GM12875 (cell line): ENCODE measurements around the gene TNNI3.

Experiments
- H3K4me3 ChIP-seq: one replicate; pipeline ENCODE4 v1.5.1; 2011; ENCODE audit warnings: low read depth, low read length, control low read depth
- CTCF ChIP-seq: IDR thresholded peaks from 2 replicates; pipeline ENCODE4 v1.5.1; 2011; ENCODE audit warnings: low read depth, mild to moderate bottlenecking, control low read depth, inconsistent platforms, low read length, moderate library complexity, borderline replicate concordance; ENCODE audit not compliant: insufficient read depth

TNNI3 gene

GRCh38 chr19:55153652-55154264, 3.8 kb downstream of the TNNI3 start:
- no peak overlapping the region for H3K4me3 ChIP-seq
- no peak for TF ChIP-seq CTCF

DNA sequence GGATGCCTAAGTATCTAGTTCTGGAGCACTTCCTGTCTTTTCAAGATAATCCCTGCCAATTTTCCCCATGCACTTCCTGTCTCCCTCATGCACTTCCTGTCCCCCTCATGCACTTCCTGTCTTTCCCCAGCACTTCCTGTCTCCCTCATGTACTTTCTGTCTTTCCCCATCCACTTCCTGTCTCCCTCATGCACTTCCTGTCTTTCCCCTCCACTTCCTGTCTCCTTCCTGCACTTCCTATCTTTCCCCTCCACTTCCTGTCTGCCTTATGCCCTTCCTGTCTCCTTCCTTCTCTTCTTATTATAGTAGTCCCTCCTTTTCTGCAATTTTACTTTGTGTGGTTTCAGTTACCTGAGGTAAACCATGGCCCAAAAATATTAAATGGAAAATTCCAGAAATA, 5.5 kb downstream of the TNNI3 start:
- TF ChIP-seq CTCF, result no peak
- no peak overlapping the region for H3K4me3 ChIP-seq

- no peak for TF ChIP-seq CTCF
- H3K4me3 ChIP-seq, result no peak within 1 kb of the TSS
Observed at GRCh38 chr19:55149078-55150003, 8.2 kb downstream of the TNNI3 start, which contains the start of gene TNNT1. TNNT1 (minus strand) TSS chr19:55149206; CDS start chr19:55147157, 2,049 bp downstream.

DNA sequence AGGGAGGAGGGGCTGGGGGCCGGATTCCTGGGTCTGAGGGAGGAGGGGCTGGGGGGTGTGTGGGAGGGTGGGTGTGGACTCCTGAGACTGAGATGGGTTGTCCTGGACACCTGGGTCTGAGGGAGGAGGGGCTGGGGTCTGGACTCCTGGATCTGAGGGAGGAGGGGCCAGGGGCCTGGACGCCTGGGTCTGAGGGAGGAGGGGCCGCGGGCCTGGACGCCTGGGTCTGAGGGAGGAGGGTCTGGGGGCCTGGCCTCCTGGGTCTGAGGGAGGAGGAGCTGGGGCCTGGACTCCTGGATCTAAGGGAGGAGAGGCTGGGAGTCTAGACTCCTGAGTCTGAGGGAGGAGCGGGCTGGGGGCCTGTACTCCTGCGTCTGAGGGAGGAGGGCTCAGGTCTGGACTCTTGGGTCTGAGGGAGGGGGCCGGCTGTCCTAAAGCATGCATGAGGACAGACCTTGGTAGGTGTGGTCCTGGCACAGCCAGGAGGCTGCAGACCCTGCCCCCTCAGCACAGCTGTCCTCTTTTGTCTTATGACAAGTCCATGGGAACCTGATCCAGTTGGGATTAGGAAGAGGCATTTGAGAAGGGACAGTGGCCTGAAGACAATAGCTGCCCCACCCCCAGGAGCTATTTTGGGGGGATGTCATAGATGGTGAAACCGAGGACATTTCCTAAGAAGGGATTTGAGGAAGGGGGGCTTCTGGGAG, 9.8 kb downstream of the TNNI3 start:
- H3K4me3 ChIP-seq, result no peak overlapping the region
- TF ChIP-seq CTCF, result no peak

DNA sequence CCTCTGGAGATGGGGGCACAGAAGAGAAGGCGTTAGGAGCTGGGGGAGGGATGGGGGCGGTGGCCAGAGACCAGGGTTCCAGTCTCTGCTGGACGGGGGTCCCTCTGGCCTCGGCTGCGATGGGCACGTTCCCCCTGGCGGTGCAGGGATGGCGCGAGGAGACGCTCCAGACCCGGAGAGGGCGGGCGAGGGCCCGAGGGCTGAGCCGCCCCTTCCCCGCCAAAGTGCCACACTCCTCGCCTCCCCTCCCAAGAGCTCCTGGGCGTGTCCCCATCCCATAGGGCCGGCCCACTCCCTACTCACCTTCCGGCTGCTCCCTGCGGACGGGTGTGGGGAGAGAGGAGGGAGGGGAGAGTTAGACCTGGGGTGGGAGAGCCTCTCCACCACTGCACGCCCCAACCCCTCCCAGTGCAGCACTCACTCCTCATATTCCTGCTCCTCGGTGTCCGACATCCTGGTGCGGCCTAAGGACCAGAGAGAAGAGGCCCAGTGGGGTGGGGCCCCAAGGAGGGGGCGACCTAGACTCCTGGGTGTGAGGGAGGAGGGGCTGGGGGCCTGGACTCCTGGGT, 10.7 kb downstream of the TNNI3 start:
- TF ChIP-seq CTCF, result no peak
- H3K4me3 ChIP-seq, result no peak overlapping the region

DNA sequence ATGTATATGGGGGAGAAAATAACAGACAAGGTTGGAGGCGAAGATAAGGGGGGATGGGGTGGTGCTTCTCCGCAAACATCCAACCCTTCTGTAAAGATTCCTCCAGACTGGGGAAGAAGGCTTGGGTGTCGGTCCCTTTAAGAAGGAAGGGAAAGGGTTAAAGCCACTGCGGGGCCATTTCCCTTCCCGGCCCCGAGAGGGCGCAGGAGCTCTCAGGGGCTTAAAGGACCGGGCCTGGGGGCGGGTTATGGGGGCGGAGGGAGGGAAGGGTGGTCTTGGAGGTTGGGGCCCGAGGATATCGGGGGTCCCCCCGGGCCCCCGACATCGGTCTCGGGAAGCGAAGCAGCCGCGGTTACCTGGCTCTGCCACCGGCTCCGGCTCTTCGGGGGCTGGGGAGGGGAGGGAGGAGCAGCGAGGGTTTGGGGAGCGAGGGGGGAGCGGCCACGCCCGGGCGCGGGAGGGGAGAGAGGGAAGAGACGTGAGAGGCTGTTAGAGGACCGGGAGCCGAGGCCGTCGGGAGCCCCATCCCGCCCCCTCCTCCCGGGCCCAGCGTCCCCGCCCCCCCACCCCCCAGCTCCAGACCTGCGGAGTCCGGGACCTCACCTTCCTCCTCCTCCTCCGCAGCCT, 11.3 kb downstream of the TNNI3 start:
- no peak overlapping the region for H3K4me3 ChIP-seq
- TF ChIP-seq CTCF, result peak; percentile 73
